Thyroid gland (tissue), 4 donors: ENCODE data around the gene APMAP. TPM values are rescaled to one million over a fixed set of nuclear protein-coding genes. Genes with fewer than 3 reads are reported as not detected.

Experiments
- DNase-seq, 2 donors: peaks; one replicate each; pipeline ENCODE4 v3.0.0-alpha.2; 2019
- H3K27ac ChIP-seq, 3 donors: fragments of 200-600 bp; sonication (generic); 1 replicate in 2 of 3; 2 replicates in 1 of 3; pipeline ENCODE4 v1.5.1; 2016 to 2019; ENCODE audit warnings: mild to moderate bottlenecking in 1 of 3, moderate library complexity in 1 of 3
- H3K27me3 ChIP-seq: fragments of 200-600 bp; sonication (generic); one replicate; pipeline ENCODE4 v1.5.1; 2019
- H3K36me3 ChIP-seq, 2 donors: fragments of 200-600 bp; sonication (generic); one replicate each; pipeline ENCODE4 v1.5.1; 2016 to 2019
- H3K4me1 ChIP-seq, 2 donors: fragments of 200-600 bp; sonication (generic); one replicate each; pipeline ENCODE4 v1.5.1; 2017 to 2019
- H3K4me3 ChIP-seq, 3 donors: fragments of 200-600 bp; sonication (generic); replicated peaks in 1 of 3; 1 replicate in 2 of 3; 2 replicates in 1 of 3; pipeline ENCODE4 v1.5.1; 2016; ENCODE audit warnings: mild to moderate bottlenecking in 1 of 3
- H3K9me3 ChIP-seq: fragments of 200-600 bp; sonication (generic); one replicate; pipeline ENCODE4 v1.5.1; 2017
- CTCF ChIP-seq, 6 experiments: fragments of 200-600 bp in 3 of 6; fragments of 450-650 bp in 3 of 6; sonication (generic) in 3 of 6; IDR thresholded peaks; one replicate each; pipeline ENCODE4 v1.5.1; 2016 to 2019; ENCODE audit warnings: antibody characterized with exemption in 6 of 6, mild to moderate bottlenecking in 2 of 6, inconsistent platforms in 1 of 6, moderate library complexity in 1 of 6
- POLR2A ChIP-seq, 2 donors: fragments of 450-650 bp; IDR thresholded peaks; one replicate each; pipeline ENCODE4 v1.6.1; 2017; ENCODE audit warnings: antibody characterized with exemption in 2 of 2, mild to moderate bottlenecking in 2 of 2, moderate library complexity in 1 of 2
- WGBS, 2 donors: methylation state at CpG; one replicate each; pipeline ENCODE4 v1.1.5; 2017; 5-methylcytosine and 5-hydroxymethylcytosine counted together
- intact Hi-C: fragments of 100-400 bp; cut with DNase I; formaldehyde crosslinking; loops from one replicate; pipeline ENCODE4 v1.15.1; 2023
- total RNA-seq, 4 donors: library from RNA; depleted of rRNA; stranded (reverse); fragments of >200 nt; gene quantifications; one replicate each; pipeline ENCODE4 v1.2.3, GENCODE V29; 2016

APMAP gene
- total RNA-seq, 4 donors from 2014 or later: 171 to 205 (median 186) TPM

- Histone ChIP-seq H3K27ac (no peak overlapping the region), H3K4me3 (no peak overlapping the region), H3K4me1 (peaks cover 0 to 3% of the 10 kb centered on the region in 2 donors), H3K36me3 (peaks cover 0 to 10% of the 10 kb centered on the region in 2 donors), H3K9me3 (no peaks in the 10 kb centered on the region), H3K27me3 (no peaks in the 10 kb centered on the region)
- DNase-seq: no peak
- intact Hi-C loops: no loop called here
- TF ChIP-seq POLR2A (IDR thresholded peaks at IDR 0.05): no peak
- no peak for TF ChIP-seq CTCF (IDR thresholded peaks at IDR 0.05)
- WGBS, 2 donors: 84 to 91% methylated on average over 15 to 16 of the region's 16 CpGs
Measured at GRCh38 chr20:24953621-24954133, 38.9 kb downstream of the APMAP start.

DNA sequence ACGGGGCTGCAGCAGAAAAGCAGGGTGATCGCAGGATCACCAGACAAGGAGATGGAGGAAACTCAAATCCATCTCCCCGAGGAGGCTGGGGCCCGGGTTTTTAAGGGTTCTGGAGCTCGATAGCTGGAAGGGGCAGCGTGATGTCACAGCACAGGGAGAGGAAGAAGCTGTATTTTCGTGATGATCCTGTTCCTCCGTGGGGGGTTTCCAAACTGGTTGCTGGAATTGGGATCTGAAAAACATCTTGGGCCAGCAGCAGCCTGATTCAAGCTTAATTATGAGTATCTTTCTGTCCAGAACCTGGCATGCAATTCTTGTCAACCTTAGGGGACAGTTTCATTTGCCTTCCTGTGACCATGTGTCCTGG lies 39.4 kb downstream of the APMAP start:
- Histone ChIP-seq H3K9me3 (no peaks in the 10 kb centered on the region), H3K27me3 (no peaks in the 10 kb centered on the region), H3K4me3 (no peak overlapping the region), H3K27ac (no peak overlapping the region), H3K4me1 (peaks cover 0 to 3% of the 10 kb centered on the region in 2 donors), H3K36me3 (peaks cover 0 to 7% of the 10 kb centered on the region in 2 donors)
- TF ChIP-seq POLR2A (IDR thresholded peaks at IDR 0.05) (no peak), CTCF (IDR thresholded peaks at IDR 0.05) (no peak)
- intact Hi-C loops: no loop called here
- no peak for DNase-seq
- WGBS, 2 donors: 69 to 80% methylated on average over 8 of the region's 8 CpGs

GRCh38 chr20:24952376-24953208 lies 40.0 kb downstream of the APMAP start:
- intact Hi-C loops: no loop called here
- TF ChIP-seq CTCF (IDR thresholded peaks at IDR 0.05) (no peak), POLR2A (IDR thresholded peaks at IDR 0.05) (no peak)
- Histone ChIP-seq H3K9me3 (no peaks in the 10 kb centered on the region), H3K4me1 (peaks cover 0 to 3% of the 10 kb centered on the region in 2 donors), H3K36me3 (peaks cover 0 to 5% of the 10 kb centered on the region in 2 donors), H3K27ac (no peak overlapping the region), H3K4me3 (no peak overlapping the region), H3K27me3 (no peaks in the 10 kb centered on the region)
- DNase-seq: no peak
- 82 to 88% methylated on average over 8 to 11 of the region's 12 CpGs for WGBS, 2 donors

GRCh38 chr20:24951536-24952083 lies 40.9 kb downstream of the APMAP start:
- no peak overlapping the region for H3K4me3 ChIP-seq
- intact Hi-C loops: no loop called here
- H3K9me3 ChIP-seq: no peaks in the 10 kb centered on the region
- 66 to 69% methylated on average over 7 to 11 of the region's 11 CpGs for WGBS, 2 donors
- DNase-seq: no peak
- H3K36me3 ChIP-seq: no peaks in the 10 kb centered on the region
- TF ChIP-seq POLR2A (IDR thresholded peaks at IDR 0.05): no peak
- no peak for TF ChIP-seq CTCF (IDR thresholded peaks at IDR 0.05)
- H3K27me3 ChIP-seq: no peaks in the 10 kb centered on the region
- no peak overlapping the region for H3K27ac ChIP-seq
- H3K4me1 ChIP-seq: no peaks in the 10 kb centered on the region
